Astrocyte (in vitro differentiated cells and primary cell): ENCODE measurements around the gene IL5RA.

Experiments used
- EZH2 ChIP-seq: IDR thresholded peaks from 2 replicates; pipeline ENCODE4 v1.6.1; 2012; ENCODE audit warnings: mild to moderate bottlenecking, low read length, inconsistent platforms; ENCODE audit not compliant: insufficient read depth
- TF ChIP-seq, protein P1 (sequence below): IDR thresholded peaks from 2 replicates; pipeline ENCODE4 v1.5.1; 2011; ENCODE audit warnings: low read depth, mild to moderate bottlenecking, inconsistent platforms, low read length, moderate library complexity; ENCODE audit not compliant: insufficient read depth

DNA sequence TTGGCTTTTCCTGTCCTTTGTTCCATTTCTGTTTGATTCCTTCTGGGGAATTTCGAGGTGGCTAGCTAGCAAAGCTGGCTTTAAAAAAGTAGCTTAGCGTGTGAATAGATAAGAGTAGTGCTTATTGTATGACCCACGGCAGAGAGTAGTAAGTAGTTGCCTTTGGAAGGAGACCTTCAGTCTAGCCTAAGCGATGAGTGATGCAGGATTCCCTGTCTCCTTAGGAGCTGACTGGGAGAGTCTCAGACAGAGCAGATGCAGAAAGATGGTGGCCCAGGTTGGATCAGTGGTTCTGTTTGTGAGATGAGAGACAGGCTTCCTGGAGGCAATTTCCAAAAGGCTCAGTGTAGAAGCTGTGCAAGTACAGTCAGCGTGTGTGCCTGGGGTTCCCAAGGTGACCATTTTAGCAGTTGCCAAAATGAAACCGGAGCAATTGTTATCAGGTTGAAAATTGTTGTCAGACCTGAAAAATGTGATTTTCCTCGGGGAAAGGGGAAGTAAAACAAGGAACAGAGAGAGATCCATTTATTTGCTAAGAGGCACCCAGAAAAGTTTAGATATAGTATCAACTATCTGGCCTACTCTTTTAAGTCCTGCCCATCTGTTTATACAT is 681 bp upstream of the IL5RA start:
- TF ChIP-seq, protein P1, sequence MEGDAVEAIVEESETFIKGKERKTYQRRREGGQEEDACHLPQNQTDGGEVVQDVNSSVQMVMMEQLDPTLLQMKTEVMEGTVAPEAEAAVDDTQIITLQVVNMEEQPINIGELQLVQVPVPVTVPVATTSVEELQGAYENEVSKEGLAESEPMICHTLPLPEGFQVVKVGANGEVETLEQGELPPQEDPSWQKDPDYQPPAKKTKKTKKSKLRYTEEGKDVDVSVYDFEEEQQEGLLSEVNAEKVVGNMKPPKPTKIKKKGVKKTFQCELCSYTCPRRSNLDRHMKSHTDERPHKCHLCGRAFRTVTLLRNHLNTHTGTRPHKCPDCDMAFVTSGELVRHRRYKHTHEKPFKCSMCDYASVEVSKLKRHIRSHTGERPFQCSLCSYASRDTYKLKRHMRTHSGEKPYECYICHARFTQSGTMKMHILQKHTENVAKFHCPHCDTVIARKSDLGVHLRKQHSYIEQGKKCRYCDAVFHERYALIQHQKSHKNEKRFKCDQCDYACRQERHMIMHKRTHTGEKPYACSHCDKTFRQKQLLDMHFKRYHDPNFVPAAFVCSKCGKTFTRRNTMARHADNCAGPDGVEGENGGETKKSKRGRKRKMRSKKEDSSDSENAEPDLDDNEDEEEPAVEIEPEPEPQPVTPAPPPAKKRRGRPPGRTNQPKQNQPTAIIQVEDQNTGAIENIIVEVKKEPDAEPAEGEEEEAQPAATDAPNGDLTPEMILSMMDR, result no peak
- no peak for TF ChIP-seq EZH2
